ENCODE data around the gene MBOAT1.

MBOAT1 gene

DNA sequence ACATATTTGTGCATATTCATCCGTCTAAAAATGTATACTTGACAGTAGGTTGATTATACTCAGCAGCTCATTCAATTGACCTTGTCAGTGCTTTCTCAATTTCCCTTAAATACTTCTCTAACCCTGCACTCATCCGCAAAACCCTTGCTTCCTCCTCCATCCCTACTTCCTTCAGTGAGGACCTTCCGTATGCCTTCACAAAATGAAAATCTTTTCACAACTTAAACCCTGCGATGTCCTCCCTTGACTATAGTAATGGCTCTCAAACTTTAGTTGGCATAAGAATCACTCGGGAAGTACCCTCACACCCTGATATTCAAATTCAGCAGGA is 5.2 kb downstream of the MBOAT1 start:
- no peak for DNase-seq (ENCODE audit: insufficient read length, low spot score)
- TF ChIP-seq SPI1 (IDR thresholded peaks at IDR 0.05; ENCODE audit: low read depth, low read length), result no peak
- TF ChIP-seq POLR2AphosphoS5 (IDR thresholded peaks at IDR 0.05; ENCODE audit: low read depth, low read length), result no peak
- TF ChIP-seq PAX5 (IDR thresholded peaks at IDR 0.05; ENCODE audit: insufficient read depth, low read length, severe bottlenecking), result no peak
- TF ChIP-seq TAF1 (IDR thresholded peaks at IDR 0.05; ENCODE audit: low read depth, low read length), result no peak
- no peak for FAIRE-seq

DNA sequence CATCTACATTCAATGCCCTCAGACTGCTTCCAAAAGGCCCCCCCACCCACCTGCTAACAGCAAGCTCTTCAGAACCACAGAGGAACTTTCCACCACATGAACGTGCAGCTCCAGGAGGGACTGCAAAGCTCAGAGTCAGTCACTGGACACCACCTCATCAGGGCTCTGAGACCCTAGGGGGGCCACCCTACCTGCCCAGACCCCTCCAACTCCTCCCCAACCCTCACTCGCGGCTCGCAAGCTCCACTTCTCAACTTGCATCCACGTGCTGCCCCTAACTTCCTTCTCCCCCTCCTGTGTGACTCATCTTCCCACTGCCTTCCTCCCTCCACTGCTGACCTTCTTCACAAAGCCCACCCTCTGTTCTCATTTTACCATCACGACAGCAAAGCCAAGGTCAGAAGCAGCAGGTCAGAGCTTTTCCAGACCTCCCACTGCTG is 6.5 kb downstream of the MBOAT1 start:
- FAIRE-seq (peak; percentile 35), DNase-seq (ENCODE audit: insufficient read length, low spot score) (no peak)
- TF ChIP-seq TAF1 (IDR thresholded peaks at IDR 0.05; ENCODE audit: low read depth, low read length) (no peak), SPI1 (IDR thresholded peaks at IDR 0.05; ENCODE audit: low read depth, low read length) (no peak), POLR2AphosphoS5 (IDR thresholded peaks at IDR 0.05; ENCODE audit: low read depth, low read length) (no peak), PAX5 (IDR thresholded peaks at IDR 0.05; ENCODE audit: insufficient read depth, low read length, severe bottlenecking) (no peak), POLR2A (IDR thresholded peaks at IDR 0.05; ENCODE audit: low read depth, low read length) (no peak), POU2F2 (IDR thresholded peaks at IDR 0.05; ENCODE audit: low read depth, low read length) (no peak)

DNA sequence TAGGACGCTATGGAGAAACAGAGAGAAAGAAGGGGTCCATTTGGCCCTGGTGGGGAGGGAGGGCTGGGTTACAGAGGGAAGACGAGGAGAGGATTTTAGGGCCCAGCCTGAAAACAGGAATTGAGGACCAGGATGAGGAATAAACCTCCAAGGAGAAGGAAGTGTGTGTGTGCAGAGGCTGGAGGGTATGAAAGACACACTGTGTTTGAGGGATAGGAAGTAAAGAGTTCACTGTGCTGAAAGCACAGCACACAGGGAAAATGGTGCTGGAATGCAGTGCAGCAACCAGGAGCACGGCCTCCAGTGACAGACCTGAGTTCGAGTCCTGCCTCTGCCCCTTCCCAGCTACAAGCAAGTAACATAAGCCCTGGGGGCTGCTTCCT is 7.8 kb downstream of the MBOAT1 start:
- DNase-seq (ENCODE audit: insufficient read length, low spot score) (no peak), FAIRE-seq (no peak)
- TF ChIP-seq PAX5 (IDR thresholded peaks at IDR 0.05; ENCODE audit: insufficient read depth, low read length, severe bottlenecking) (no peak), POLR2A (IDR thresholded peaks at IDR 0.05; ENCODE audit: low read depth, low read length) (no peak), SPI1 (IDR thresholded peaks at IDR 0.05; ENCODE audit: low read depth, low read length) (no peak), TAF1 (IDR thresholded peaks at IDR 0.05; ENCODE audit: low read depth, low read length) (no peak), POLR2AphosphoS5 (IDR thresholded peaks at IDR 0.05; ENCODE audit: low read depth, low read length) (no peak), POU2F2 (IDR thresholded peaks at IDR 0.05; ENCODE audit: low read depth, low read length) (no peak)

DNA sequence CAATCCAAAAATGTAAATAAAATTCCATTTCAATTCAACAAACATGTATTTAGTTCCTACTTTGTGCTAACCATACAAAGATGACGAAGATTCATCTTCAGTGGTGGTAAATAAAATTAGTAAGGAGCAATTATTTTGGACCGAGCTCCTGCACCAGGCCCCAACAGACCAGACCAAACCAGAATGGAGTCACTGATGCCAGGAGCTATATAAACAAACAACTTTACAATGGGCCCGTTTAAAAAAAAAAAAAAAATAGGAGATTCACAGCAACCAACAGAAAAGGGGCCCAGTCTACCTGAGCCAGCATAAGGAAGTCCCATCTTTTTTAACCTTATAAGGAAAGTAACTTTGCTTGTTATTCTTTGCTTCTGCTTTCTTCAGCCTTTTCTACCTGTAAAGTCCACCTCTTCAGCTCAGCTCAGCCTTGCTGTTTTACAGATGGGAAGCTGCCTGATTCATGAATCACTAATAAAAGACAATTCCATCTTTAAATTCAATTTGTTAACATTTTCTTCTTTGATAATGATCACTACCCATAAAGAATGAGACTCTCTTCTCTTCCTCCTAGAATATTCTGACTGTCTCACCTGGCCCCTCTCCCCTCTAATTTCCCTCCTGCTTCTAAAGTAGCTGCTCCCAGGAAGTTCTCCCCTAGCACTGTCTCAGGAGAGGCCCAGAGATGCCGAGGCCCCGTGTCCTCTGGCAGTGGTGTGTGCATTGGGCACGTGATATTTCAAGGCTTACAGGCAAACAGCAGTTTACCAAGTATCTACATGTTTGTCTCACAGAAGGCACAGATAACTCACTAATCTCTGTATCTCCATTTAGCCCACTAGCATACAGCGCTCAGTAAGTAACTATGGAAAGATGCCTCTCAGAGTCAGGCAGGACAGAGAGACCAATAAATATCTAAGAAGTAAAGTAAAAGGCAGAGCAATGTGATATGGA is 8.4 kb downstream of the MBOAT1 start:
- no peak for TF ChIP-seq POU2F2 (IDR thresholded peaks at IDR 0.05; ENCODE audit: low read depth, low read length)
- no peak for TF ChIP-seq POLR2A (IDR thresholded peaks at IDR 0.05; ENCODE audit: low read depth, low read length)
- no peak for TF ChIP-seq PAX5 (IDR thresholded peaks at IDR 0.05; ENCODE audit: insufficient read depth, low read length, severe bottlenecking)
- TF ChIP-seq SPI1 (IDR thresholded peaks at IDR 0.05; ENCODE audit: low read depth, low read length), result no peak
- TF ChIP-seq TAF1 (IDR thresholded peaks at IDR 0.05; ENCODE audit: low read depth, low read length), result no peak
- TF ChIP-seq POLR2AphosphoS5 (IDR thresholded peaks at IDR 0.05; ENCODE audit: low read depth, low read length), result no peak
- FAIRE-seq, result peak; percentile 33
- no peak for DNase-seq (ENCODE audit: insufficient read length, low spot score)

DNA sequence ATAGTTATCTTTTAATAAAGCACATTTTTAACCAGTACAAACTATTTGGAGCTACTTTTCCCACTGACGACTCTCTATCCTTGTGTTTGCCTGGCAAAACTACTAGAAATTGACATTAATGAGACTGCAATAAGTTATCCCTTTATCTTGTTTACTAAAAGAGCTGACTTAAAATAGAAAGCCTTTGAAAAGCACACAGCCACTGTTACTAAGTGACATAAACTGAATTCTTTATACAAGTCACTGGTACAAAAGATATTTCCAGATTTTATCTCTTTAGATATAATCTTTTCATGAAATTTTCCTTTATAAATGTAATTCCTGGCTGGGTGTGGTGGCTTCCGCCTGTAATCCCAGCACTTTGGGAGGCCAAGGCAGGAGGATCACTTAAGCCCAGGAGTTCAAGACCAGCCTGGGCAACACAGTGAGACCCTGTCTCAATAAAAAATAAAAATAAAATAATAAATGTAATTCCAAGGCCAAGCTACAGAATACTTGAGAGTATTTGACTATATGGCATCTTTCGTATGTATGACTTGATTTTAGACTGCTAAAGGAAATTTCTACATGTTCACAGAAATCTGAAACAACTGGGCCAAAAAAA is 9.5 kb downstream of the MBOAT1 start:
- DNase-seq (ENCODE audit: insufficient read length, low spot score), result no peak
- TF ChIP-seq TAF1 (IDR thresholded peaks at IDR 0.05; ENCODE audit: low read depth, low read length) (no peak), SPI1 (IDR thresholded peaks at IDR 0.05; ENCODE audit: low read depth, low read length) (no peak), POLR2A (IDR thresholded peaks at IDR 0.05; ENCODE audit: low read depth, low read length) (no peak), PAX5 (IDR thresholded peaks at IDR 0.05; ENCODE audit: insufficient read depth, low read length, severe bottlenecking) (no peak), POU2F2 (IDR thresholded peaks at IDR 0.05; ENCODE audit: low read depth, low read length) (no peak), POLR2AphosphoS5 (IDR thresholded peaks at IDR 0.05; ENCODE audit: low read depth, low read length) (no peak)
- no peak for FAIRE-seq

DNA sequence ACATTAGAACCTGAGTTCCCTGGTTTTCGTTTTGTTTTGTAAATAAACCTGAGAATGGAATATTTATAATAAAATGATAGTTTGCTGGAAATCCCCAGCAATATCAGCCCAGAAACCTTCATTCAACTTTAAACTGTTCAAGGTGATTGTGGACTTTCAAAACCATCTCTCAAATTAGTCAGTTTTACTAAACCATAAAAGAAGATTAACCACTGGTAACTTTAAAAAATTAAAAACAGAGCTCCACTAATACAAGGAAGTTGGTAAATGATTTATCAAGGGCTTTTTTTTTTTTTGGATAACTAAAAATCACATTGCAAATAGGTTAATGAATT is 10.0 kb downstream of the MBOAT1 start:
- TF ChIP-seq SPI1 (IDR thresholded peaks at IDR 0.05; ENCODE audit: low read depth, low read length) (no peak), PAX5 (IDR thresholded peaks at IDR 0.05; ENCODE audit: insufficient read depth, low read length, severe bottlenecking) (no peak), POLR2AphosphoS5 (IDR thresholded peaks at IDR 0.05; ENCODE audit: low read depth, low read length) (no peak), TAF1 (IDR thresholded peaks at IDR 0.05; ENCODE audit: low read depth, low read length) (no peak), POU2F2 (IDR thresholded peaks at IDR 0.05; ENCODE audit: low read depth, low read length) (no peak), POLR2A (IDR thresholded peaks at IDR 0.05; ENCODE audit: low read depth, low read length) (no peak)
- DNase-seq (ENCODE audit: insufficient read length, low spot score), result no peak
- FAIRE-seq, result no peak

DNA sequence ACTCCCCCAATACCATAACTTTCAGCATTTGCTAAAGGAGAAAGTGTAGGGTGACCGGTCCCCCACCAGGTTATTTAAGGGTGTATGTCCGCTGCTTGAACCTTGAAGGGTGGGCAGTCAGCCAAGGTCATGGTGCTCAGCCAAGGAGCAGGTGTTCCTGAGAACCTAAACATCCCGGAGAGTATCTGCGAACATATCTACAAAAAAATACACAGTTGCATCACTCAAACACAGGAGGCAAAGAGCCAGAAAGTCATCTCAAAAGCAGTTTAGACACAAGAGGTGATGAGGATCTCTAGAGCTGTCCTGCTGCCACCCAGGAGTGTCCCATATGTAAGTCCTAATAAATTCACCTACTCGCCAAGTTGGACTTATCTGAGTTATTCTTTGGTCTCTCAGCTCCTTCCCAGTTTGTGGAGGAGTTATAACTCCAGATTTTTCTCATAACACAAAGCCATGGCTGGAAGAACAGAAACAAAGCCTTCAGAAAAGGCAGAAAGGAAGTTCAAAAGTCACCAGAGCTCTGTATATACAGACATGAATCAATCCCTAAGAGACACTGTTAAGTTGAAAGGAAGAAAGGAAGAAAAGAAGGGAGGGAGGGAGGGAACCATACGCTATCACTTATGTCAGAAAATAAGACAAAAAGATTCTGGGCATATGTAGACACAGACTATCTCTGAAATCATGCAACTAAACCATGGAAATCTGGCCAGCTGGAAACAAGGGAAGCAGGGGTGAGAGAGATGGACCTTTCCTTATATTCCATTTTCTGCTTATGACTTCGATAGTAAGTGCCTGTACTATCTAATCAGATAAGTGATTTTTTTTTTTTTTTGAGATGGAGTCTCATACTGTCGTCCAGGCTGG is 11.3 kb downstream of the MBOAT1 start:
- DNase-seq (ENCODE audit: insufficient read length, low spot score) (no peak), FAIRE-seq (no peak)
- TF ChIP-seq POLR2A (IDR thresholded peaks at IDR 0.05; ENCODE audit: low read depth, low read length), result no peak

DNA sequence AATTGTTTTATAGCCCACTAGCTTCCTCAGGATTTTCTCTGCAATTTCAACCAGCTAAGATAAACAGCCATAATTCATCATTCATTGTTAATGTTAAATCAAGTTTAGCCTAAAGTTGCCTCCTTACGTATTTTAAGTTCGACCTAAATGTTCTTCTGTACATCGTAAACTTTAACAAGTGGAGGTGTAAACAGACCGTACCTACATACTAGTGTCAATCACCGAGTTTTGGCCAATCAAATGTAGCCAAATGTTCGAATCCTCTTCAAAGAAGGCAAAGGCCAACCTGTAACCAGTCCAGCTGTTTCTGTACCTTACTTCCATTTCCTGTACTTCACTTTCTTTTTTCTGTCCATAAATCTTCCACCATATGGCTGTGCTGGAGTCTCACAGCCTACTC is 13.5 kb downstream of the MBOAT1 start:
- TF ChIP-seq TAF1 (IDR thresholded peaks at IDR 0.05; ENCODE audit: low read depth, low read length) (no peak), SPI1 (IDR thresholded peaks at IDR 0.05; ENCODE audit: low read depth, low read length) (no peak), PAX5 (IDR thresholded peaks at IDR 0.05; ENCODE audit: insufficient read depth, low read length, severe bottlenecking) (no peak), POU2F2 (IDR thresholded peaks at IDR 0.05; ENCODE audit: low read depth, low read length) (no peak), POLR2A (IDR thresholded peaks at IDR 0.05; ENCODE audit: low read depth, low read length) (no peak), POLR2AphosphoS5 (IDR thresholded peaks at IDR 0.05; ENCODE audit: low read depth, low read length) (no peak)
- FAIRE-seq (peak; percentile 71), DNase-seq (ENCODE audit: insufficient read length, low spot score) (no peak)

DNA sequence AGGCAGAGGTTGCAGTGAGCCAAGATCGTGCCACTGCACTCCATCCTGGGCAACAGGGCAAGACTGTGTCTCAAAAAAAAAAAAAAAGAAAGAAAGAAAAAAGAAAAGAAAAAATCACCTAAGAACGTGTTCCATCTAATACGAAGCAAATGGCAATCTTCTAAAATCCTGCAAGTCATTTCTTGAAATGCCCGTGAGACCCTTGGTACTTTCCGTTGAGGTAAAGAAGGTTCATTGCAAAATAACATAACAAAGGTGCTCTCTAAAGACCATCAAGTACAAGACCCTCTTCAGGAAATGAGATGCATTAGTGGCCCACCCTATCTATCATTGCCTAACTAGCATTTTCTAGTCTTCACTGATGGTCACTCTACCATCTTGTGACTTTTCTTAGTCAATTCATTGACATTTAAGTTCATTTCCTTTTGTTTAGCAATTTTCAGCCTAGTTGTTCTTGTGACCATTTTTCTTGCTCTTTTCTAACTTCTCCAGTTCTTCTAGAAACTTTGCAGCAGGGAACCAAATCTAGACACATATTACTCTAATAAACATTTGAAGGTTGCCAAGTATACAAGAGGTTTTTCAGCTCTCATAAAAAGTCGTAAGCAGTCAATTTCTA is 14.0 kb downstream of the MBOAT1 start:
- no peak for TF ChIP-seq SPI1 (IDR thresholded peaks at IDR 0.05; ENCODE audit: low read depth, low read length)
- TF ChIP-seq POLR2A (IDR thresholded peaks at IDR 0.05; ENCODE audit: low read depth, low read length), result no peak
- no peak for TF ChIP-seq POU2F2 (IDR thresholded peaks at IDR 0.05; ENCODE audit: low read depth, low read length)
- no peak for TF ChIP-seq POLR2AphosphoS5 (IDR thresholded peaks at IDR 0.05; ENCODE audit: low read depth, low read length)
- TF ChIP-seq TAF1 (IDR thresholded peaks at IDR 0.05; ENCODE audit: low read depth, low read length), result no peak
- TF ChIP-seq PAX5 (IDR thresholded peaks at IDR 0.05; ENCODE audit: insufficient read depth, low read length, severe bottlenecking), result no peak
- FAIRE-seq (no peak), DNase-seq (ENCODE audit: insufficient read length, low spot score) (no peak)
